Activated T-cell treated with anti-CD3 and anti-CD28 coated beads, Interleukin-2, amount 50 U/mL, for 4 hours (primary cell): Measurements from ENCODE around the gene EFNA1. TPM values are rescaled to one million over a fixed set of nuclear protein-coding genes. Genes with fewer than 3 reads are reported as not detected.
"Not testable (repeated sequence)": the region's sequence is repeated elsewhere in the genome, so short reads cannot be mapped to it uniquely, and the experiment has no call there.

Source experiments
- ATAC-seq, 2 donors: fragments of 200-7000 bp; cut with Tn5 transposase; one replicate each; pipeline ENCODE4 v1.10.0; 2021
- DNase-seq: peaks from one replicate; pipeline ENCODE4 v3.0.0-alpha.2; 2020
- H3K27me3 Mint-ChIP-seq: one replicate; pipeline ENCODE4 v1.8.0; 2021; ENCODE audit warnings: low read depth, mixed read lengths
- H3K36me3 Mint-ChIP-seq: one replicate; pipeline ENCODE4 v1.8.0; 2022; ENCODE audit warnings: mixed read lengths; ENCODE audit not compliant: insufficient read depth
- H3K4me1 Mint-ChIP-seq: one replicate; pipeline ENCODE4 v1.8.0; 2021; ENCODE audit warnings: low read depth, mixed read lengths
- H3K4me3 Mint-ChIP-seq: one replicate; pipeline ENCODE4 v1.8.0; 2021; ENCODE audit warnings: mild to moderate bottlenecking, moderate library complexity, mixed read lengths
- H3K9me3 Mint-ChIP-seq: one replicate; pipeline ENCODE4 v1.8.0; 2021; ENCODE audit warnings: mixed read lengths
- total RNA-seq, 3 donors: library from RNA; stranded (reverse); gene quantifications; one replicate each; pipeline ENCODE4 v1.2.1, GENCODE V29; 2021

The EFNA1 gene
- total RNA-seq, 3 donors from 2014 or later = 0.30 to 0.61 (median 0.32) TPM

DNA sequence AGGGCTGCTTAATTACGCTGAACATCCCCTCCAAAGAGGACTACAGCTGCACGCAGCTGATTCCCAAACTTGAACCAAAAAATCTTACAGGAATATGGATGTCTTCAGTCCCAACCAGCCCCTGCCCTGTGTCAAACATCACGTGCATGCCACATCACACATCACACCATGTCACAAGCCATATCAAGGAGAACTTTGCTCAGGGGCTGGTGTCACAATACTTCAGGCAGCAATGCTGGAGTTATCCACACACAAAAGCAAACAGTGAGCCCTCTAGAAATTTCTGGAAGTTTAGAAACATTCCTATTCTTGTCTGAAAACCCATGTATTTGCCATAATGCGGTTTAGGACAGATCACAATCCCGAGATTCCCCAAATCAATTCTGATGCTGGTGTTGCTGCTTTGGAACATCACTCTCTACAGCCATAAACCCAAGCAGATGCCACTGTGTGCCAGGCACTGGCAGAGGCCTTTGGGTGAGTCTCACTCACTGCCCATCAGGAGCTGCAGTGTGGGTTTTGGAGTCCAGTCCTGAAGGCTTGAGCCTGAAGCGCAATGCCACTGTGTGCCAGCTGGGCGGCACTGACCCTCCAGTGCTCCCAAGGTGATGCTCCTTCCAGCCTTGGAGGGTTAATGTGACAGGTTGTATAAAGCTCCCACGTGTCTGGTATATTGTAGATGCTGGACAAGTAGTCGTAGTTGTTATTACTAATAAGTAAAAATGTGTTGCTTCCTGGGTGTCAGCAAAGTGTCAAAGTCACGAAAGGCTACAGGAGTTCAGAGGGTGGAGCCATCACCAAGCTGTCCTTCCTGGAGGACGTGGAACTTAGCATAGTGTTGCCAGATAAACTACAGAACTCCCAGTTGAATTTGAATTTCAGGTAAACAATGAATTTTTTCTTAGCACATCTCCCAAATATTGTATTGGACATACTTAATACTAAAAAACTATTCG is 20.1 kb upstream of the EFNA1 start:
- Mint-ChIP-seq H3K4me3 (no peak overlapping the region), H3K27me3 (no peaks in the 10 kb centered on the region), H3K9me3 (no peaks in the 10 kb centered on the region), H3K36me3 (no peaks in the 10 kb centered on the region), H3K4me1 (no peaks in the 10 kb centered on the region)
- ATAC-seq (no peak), DNase-seq (no peak)

DNA sequence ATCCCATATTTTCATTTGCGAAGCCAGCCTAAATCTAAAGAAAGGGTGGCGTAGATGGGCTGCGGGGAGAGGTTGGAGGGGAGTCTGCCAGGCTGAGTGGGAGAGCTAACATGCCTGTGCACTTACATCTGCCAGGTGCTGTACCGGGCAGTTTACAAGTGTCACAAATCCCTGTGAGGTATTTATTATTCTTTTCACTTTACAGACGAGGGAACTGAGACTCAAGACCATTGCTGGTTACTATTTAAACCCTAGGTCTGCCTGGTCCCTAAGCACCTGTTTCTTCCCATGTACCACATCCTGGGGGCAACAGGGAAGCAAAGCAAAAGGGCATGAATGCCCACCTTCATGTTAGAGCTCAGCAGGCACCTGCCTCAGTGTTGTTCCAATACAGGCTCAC is 19.4 kb upstream of the EFNA1 start:
- ATAC-seq (no peak), DNase-seq (no peak)
- no peaks in the 10 kb centered on the region for H3K9me3 Mint-ChIP-seq
- H3K4me3 Mint-ChIP-seq = no peak overlapping the region
- no peaks in the 10 kb centered on the region for H3K27me3 Mint-ChIP-seq
- H3K36me3 Mint-ChIP-seq = no peaks in the 10 kb centered on the region
- no peaks in the 10 kb centered on the region for H3K4me1 Mint-ChIP-seq

DNA sequence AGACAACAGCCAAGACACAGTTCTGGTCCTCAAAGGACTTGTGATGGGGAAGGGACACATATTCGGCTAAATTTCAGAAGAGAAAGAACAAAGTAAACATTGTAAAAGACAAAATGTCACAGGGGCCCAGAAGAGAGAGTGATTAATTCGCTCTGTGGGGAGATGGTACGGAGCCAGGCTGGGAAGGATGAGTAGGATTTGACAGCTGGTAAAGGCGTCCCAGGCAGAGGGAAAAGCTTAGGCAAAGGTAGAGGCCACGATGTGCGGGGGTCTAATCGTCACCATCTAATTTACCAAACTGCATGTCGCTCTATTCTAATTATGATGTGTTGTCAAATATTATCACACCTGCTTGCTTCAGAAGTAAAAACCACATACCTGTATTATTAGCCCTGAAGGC is 17.3 kb upstream of the EFNA1 start:
- ATAC-seq (no peak), DNase-seq (no peak)
- H3K36me3 Mint-ChIP-seq = no peaks in the 10 kb centered on the region
- no peaks in the 10 kb centered on the region for H3K27me3 Mint-ChIP-seq
- H3K4me1 Mint-ChIP-seq = no peaks in the 10 kb centered on the region
- no peak overlapping the region for H3K4me3 Mint-ChIP-seq
- H3K9me3 Mint-ChIP-seq = no peaks in the 10 kb centered on the region

DNA sequence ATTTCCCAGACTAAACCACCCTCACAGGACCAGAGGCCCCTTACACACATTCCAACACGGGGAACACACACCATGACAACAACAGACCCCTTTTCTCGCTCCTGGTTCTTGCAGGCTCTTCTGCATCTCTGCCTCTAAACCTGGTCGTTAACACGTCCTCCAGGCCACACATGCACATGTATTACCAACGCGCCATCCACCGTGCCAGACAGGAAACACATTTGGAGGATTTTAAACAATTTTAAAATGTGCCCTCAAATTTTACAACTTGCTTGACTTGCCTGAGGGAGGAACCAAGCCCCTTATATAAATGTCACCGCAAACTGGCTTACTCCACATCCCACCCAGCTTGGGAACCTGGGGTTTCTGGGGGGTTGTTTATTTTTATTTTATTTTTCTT is 16.9 kb upstream of the EFNA1 start:
- Mint-ChIP-seq H3K9me3 (no peaks in the 10 kb centered on the region), H3K27me3 (no peaks in the 10 kb centered on the region), H3K4me3 (no peak overlapping the region), H3K36me3 (no peaks in the 10 kb centered on the region), H3K4me1 (no peaks in the 10 kb centered on the region)
- no peak for DNase-seq
- no peak for ATAC-seq

DNA sequence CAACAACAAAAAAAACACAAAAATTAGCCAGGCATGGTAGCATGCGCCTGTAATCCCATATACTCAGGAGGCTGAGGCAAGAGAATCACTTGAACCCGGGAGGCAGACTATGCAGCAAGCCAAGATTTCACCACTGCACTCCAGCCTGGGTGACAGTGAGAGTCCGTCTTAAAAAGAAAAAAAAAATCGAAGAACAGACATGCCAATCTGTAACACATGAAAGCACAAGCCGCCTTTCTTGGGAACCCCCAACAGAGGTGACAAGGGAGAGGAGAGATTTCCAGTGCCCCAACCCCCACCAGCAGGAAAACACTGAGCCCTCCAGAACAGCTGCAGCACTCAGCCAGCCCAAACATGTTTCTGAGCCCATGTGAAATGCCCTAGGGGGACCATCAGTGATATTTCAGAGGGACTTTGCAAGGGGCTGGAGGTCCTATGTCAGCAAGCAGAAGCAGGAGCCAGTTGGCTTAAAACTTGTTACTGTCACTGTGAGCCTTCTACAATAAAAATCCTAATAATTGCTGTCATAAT is 14.2 kb upstream of the EFNA1 start:
- Mint-ChIP-seq H3K9me3 (no peaks in the 10 kb centered on the region), H3K4me1 (no peaks in the 10 kb centered on the region), H3K4me3 (no peak overlapping the region), H3K36me3 (no peaks in the 10 kb centered on the region), H3K27me3 (peaks cover 2% of the 10 kb centered on the region)
- ATAC-seq = no peak
- no peak for DNase-seq

DNA sequence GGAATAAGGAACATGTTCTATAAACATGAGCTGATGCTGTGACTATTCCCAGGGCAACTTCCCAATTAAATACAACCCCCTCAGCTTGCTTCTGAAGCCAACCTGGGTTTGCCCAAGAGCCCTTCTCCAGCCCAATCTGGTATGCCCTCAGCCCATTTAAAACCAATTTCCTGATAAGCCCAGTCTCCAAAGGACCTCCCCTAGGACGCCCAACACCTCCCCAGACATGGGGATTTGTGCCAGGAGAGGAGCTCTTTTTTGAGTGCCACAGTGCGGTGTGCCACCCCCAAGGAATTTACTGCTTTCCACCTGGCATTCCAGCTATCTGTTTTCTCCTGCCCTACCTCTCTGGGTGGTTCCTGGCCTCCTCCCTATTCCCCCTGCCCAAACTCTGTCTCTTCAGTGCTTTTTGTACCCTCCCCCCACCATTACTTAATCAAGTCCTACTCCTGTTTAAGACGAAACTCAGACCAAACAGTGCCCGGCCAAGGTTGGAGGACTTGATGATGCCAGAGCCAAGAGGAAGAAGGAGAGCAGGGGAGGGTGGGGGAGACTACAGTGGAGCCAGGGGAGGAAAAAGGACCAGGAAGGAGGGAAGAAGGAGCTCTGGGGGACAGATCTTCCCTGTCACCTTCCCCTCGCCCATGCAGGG is 11.4 kb upstream of the EFNA1 start:
- Mint-ChIP-seq H3K27me3 (peaks cover 4% of the 10 kb centered on the region), H3K9me3 (no peaks in the 10 kb centered on the region), H3K36me3 (no peaks in the 10 kb centered on the region), H3K4me3 (no peak overlapping the region), H3K4me1 (no peaks in the 10 kb centered on the region)
- ATAC-seq (no peak), DNase-seq (no peak)

DNA sequence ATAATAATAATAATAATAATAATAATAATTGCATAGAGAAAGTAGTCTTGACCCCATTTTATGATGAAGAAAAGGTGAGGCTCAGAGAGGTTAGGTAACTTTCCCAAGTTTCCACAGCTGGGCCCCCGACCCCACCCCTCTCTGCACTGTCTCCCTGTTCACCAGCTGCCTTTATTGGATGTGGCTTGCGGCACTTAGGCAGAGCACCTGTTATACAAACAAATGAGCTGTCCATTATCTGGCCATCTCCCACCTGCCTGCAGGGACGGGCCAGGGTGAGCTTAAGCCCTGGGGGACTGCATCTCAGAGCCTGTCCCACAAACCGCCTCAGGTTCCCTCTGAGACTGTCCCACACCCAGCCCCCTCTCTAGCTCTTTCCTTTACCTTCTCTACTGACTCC is 10.1 kb upstream of the EFNA1 start:
- ATAC-seq (no peak), DNase-seq (no peak)
- Mint-ChIP-seq H3K9me3 (no peaks in the 10 kb centered on the region), H3K27me3 (peaks cover 5% of the 10 kb centered on the region), H3K4me1 (no peaks in the 10 kb centered on the region), H3K36me3 (no peaks in the 10 kb centered on the region), H3K4me3 (no peak overlapping the region)

DNA sequence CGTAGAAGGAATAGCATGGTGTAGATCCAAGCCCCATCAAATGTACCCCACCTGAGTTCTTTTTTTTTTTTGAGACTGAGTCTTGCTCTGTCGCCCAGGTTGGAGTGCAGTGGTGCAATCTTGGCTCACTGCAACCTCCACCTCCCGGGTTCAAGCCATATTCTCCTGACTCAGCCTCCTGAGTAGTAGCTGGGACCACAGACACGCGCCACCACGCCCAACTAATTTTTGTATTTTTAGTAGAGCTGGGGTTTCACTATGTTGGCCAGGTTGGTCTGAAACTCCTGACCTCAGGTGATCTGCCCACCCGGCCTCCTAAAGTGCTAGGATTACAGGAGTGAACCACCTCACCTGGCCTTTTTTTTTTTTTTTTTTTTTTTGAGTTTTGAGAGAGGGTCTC is 9.6 kb upstream of the EFNA1 start:
- not testable (repeated sequence) for H3K4me3 Mint-ChIP-seq, H3K36me3 Mint-ChIP-seq, H3K9me3 Mint-ChIP-seq, ATAC-seq, H3K4me1 Mint-ChIP-seq, H3K27me3 Mint-ChIP-seq, DNase-seq

DNA sequence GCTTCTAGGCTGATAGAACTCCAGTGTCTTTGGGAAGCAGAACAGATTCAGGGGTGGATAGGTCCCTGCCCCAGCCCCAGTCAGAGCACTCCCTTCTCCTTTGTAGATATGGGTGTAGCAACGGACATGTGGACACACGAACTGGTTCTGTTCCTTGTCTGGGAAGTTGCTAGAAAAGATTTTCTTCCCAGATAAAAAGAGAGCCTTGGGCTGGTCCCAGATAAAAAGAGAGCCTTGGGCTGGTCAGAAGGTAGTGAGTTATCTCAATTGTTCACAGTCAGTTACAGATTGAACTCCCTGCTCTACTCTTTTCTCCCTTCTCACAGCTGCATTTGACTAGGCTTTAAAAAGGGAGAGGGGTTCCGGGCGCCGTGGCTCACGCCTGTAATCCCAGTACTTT is 7.4 kb upstream of the EFNA1 start:
- H3K4me1 Mint-ChIP-seq = no peaks in the 10 kb centered on the region
- peaks cover 5% of the 10 kb centered on the region for H3K27me3 Mint-ChIP-seq
- no peak overlapping the region for H3K4me3 Mint-ChIP-seq
- no peaks in the 10 kb centered on the region for H3K9me3 Mint-ChIP-seq
- ATAC-seq (no peak), DNase-seq (no peak)
- H3K36me3 Mint-ChIP-seq = no peaks in the 10 kb centered on the region

DNA sequence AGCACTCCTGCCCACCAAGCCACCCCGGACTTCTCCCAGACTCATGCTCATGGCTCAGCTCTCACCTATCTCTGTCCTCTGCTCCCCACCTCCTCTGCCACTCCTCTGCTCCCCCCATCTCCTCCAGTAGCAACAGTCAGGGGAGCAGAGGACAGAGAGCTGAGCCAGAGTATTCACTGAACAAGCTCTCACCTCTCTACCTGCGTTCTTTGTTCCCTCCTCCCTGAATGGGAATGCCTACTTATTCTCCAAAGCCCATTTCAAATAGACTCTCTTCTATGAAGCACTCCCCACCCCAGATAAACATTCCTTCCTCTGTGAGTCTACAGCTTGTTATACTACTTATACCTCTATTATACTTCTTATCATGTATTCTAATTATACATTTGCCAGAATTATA is 6.4 kb upstream of the EFNA1 start:
- Mint-ChIP-seq H3K36me3 (no peaks in the 10 kb centered on the region), H3K4me3 (no peak overlapping the region), H3K9me3 (no peaks in the 10 kb centered on the region), H3K4me1 (no peaks in the 10 kb centered on the region), H3K27me3 (peaks cover 7% of the 10 kb centered on the region)
- no peak for ATAC-seq
- DNase-seq = no peak

DNA sequence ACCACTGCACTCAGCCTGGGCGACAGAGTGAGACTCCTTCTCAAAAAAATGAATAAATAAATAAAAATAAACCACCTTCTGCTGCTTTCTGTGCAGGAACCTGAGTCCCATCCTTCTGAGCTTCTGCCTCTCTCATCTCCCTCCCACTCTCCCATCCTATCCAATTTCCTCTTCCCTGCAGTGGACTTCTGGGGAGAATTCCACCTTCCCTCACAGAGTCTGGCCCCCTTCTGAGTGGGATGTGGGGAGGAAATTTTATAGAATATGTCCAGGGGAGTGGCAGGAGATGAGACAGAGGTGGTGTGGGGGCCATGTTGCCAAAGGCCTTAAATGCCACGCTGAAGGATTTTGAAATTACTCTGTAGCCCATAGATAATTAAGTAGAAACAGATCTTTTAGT is 5.4 kb upstream of the EFNA1 start:
- DNase-seq (no peak), ATAC-seq (no peak)
- Mint-ChIP-seq H3K4me3 (no peak overlapping the region), H3K9me3 (no peaks in the 10 kb centered on the region), H3K4me1 (peaks cover 7% of the 10 kb centered on the region), H3K36me3 (no peaks in the 10 kb centered on the region), H3K27me3 (peaks cover 11% of the 10 kb centered on the region)

DNA sequence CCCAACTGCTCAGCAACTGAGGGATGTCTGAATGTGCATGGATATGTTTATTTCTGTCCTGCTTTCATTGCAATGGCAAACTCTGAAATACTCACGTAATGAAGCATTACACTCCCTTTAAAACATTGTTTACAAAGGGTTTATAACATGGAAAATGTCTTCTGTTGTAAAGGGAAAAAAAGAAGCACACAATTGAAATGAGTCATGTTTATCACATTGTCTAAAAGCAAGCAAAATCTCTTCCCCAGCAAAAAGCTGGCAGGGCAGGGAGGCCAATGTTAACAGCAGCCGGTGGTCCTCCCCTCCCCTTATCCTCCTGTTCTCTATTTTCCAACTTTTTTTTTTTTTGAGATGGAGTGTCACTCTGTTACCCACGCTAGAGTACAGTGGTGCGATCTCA is 3.9 kb upstream of the EFNA1 start:
- H3K27me3 Mint-ChIP-seq = peaks cover 16% of the 10 kb centered on the region

DNA sequence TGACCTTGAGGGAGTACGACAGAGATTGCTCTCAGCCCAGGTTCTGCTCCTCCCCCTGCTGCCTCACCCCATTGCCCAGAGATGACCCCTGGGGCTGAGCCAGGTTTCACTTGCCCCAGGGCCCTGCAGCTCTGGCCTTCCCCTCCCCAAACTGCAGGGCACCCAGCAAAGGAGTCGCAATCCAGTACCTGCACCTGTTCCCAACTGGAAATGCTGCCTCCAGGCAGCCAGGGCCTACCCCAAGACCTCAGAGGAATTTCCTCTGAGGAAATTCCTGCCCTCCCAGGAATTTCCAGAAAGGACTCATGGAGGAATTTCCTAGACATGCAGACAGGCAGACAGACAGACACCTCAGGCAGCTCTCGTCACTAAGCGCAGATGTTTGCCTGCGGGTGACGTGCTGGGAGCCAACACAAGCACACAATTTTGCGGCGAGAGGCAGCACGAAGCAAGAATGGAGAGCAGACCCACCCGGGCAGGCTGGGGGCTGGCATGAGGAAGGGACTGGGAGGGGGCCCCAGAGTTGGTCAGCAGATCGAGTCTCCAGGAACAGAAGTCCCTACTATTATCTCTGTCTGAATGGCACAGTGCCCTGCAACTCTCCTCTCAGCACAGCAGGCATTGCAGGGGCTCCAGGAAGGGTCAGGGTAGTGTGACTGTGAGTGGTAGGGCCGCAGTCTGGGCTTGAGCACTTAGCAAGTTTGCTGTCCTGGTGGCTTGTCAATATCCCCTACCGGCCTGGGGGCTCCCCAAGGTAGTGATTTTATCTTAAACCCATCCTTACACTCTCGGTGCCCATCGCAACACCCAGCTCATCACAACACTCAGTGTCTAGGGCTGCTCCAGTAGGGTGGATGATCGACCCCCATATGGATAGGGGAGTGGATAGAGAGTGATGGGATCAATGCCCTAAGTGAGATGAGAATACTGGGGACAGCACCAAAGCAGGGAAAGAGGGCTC is 2.9 kb upstream of the EFNA1 start:
- no peaks in the 10 kb centered on the region for H3K36me3 Mint-ChIP-seq
- peaks cover 28% of the 10 kb centered on the region for H3K4me1 Mint-ChIP-seq
- DNase-seq = no peak
- H3K9me3 Mint-ChIP-seq = no peaks in the 10 kb centered on the region
- no peak overlapping the region for H3K4me3 Mint-ChIP-seq
- H3K27me3 Mint-ChIP-seq = peaks cover 17% of the 10 kb centered on the region
- ATAC-seq = no peak

More for the DNA sequence above, 3.9 kb upstream of the EFNA1 start:
- Mint-ChIP-seq H3K36me3 (no peaks in the 10 kb centered on the region), H3K4me3 (no peak overlapping the region), H3K4me1 (peaks cover 18% of the 10 kb centered on the region), H3K9me3 (no peaks in the 10 kb centered on the region)
- ATAC-seq = no peak
- no peak for DNase-seq

DNA sequence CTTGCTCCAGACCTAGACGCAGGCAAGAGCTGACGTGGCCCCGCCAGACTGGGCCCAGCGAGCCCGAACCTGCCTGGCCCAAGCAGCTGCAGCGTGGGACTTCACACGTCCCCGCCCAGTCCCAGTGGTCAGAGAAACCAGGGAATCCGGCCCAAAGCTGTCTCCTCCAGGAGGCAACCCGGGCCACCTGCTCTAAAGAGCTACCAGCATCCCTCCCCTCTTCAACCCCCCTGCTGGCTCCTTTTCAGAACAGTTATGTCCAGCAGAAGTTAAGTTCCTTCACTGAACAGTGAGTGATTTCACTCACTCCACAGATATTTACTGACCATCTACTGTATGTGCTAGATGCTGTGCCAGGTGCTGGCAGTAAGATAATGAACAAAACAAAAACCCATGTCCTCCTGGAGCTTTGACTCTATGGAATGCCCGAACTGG is 2.1 kb upstream of the EFNA1 start:
- Mint-ChIP-seq H3K9me3 (no peaks in the 10 kb centered on the region), H3K4me3 (no peak overlapping the region), H3K4me1 (peaks cover 33% of the 10 kb centered on the region), H3K27me3 (peaks cover 17% of the 10 kb centered on the region), H3K36me3 (no peaks in the 10 kb centered on the region)
- no peak for DNase-seq
- no peak for ATAC-seq
